ENCODE results near the gene TAT. TPM values are rescaled to one million over a fixed set of nuclear protein-coding genes. Genes with fewer than 3 reads are reported as not detected.

TAT gene
- total RNA-seq, 1 experiment from 2014 or later = 0.13 TPM

DNA sequence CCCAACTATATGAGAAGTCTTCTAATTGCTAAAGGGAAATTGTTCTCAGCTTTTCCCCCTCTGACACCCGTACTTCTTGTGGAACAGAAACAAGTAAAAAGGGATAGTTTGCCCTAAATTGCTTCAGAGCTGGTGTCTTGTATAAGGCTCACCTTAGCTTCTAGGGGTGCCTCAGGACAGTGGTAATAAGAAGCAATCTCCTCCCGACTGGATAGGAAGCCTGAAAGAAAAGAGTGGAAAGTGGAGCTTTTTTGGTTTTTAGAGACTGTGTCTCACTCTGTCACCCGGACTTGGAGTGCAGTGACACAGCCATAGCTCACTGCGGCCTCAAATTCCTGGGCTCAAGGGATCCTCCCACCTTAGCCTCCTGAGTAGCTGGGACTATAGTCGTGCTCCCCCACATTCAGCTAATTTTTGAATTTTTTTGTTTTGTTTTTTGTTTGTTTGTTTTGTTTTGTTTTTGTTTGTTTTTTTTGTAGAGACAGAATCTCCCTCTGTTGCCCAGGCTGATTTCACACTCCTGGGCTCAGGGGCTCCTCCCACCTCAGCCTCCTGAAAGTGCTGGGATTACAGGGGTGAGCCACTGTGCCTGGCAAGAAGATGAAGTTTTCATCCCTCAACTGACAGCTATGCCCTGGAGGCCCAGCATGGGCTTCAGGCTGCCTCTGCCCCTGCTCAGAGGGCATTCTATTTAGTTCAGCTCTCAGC is 3.4 kb downstream of the TAT start:
- Histone ChIP-seq H3K4me1 (replicated peaks; ENCODE audit: insufficient read depth) (no peaks in the 10 kb centered on the region), H3K4me2 (no peak overlapping the region), H3K9me2 (ENCODE audit: insufficient read depth) (no peaks in the 10 kb centered on the region), H3K27me3 (ENCODE audit: insufficient read depth, low read depth) (peaks cover 17% of the 10 kb centered on the region; the same call in 1 of the 2 replicates), H3K79me2 (ENCODE audit: low read depth) (no peaks in the 10 kb centered on the region), H3K4me3 (no peak overlapping the region), H3K9me3 (ENCODE audit: insufficient read depth, low read depth) (no peaks in the 10 kb centered on the region), H4K20me1 (ENCODE audit: insufficient read depth) (no peaks in the 10 kb centered on the region), H3F3A (ENCODE audit: insufficient read depth, low read depth) (no peaks in the 10 kb centered on the region), H3K27ac (no peak overlapping the region), H2AFZ (0 out of 2 replicates have a peak overlapping the region, but pooled peaks have one; percentile 52), H3K36me3 (ENCODE audit: low read depth) (no peaks in the 10 kb centered on the region)
- POLR2A ChIA-PET (ENCODE audit: unreplicated experiment) = interaction anchor here (0.7 kb wide), 1 partner anchor 9 kb away, joined by 3 read pairs; no protein-coding TSS in a partner anchor
- DNase-seq = no peak
- intact Hi-C loops (cut with micrococcal nuclease; ENCODE audit: unreplicated experiment) = no loop called here
- CTCF ChIA-PET = no interaction called here
- BruUV-seq (replicated peaks) = no TSS peak
- TF ChIP-seq, protein P1, sequence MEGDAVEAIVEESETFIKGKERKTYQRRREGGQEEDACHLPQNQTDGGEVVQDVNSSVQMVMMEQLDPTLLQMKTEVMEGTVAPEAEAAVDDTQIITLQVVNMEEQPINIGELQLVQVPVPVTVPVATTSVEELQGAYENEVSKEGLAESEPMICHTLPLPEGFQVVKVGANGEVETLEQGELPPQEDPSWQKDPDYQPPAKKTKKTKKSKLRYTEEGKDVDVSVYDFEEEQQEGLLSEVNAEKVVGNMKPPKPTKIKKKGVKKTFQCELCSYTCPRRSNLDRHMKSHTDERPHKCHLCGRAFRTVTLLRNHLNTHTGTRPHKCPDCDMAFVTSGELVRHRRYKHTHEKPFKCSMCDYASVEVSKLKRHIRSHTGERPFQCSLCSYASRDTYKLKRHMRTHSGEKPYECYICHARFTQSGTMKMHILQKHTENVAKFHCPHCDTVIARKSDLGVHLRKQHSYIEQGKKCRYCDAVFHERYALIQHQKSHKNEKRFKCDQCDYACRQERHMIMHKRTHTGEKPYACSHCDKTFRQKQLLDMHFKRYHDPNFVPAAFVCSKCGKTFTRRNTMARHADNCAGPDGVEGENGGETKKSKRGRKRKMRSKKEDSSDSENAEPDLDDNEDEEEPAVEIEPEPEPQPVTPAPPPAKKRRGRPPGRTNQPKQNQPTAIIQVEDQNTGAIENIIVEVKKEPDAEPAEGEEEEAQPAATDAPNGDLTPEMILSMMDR (conservative IDR thresholded peaks at IDR 0.05) = no peak
- TF ChIP-seq EZH2 (IDR thresholded peaks at IDR 0.05; ENCODE audit: low read depth) = no peak

DNA sequence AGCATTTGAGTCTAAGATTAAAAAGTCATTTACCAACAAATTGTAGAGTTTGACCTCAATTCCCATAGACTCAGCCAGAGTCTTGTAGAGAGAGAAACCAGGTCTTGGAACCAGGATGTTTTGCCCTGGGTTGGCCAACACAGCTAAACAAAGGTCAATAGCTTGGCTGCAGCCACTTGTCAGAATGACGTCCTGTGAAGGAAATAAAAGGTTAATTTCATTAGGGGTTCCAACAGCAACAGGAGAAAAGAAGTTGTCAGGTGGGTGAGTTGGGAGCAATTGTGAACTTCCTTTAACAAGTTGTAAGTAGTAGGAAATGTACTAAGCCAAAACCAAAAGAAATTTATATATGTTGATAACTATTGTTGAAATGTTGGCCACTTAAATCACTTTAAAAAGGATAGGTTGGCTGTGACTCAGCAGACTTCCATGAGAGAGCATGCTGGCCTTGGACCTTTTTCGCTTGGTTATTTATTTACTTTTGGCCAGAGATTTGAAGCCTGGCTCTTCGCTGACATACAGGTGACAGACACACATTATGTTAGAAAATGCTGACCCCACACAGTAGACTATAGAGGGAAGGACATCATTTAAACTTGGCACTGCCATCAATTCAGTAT is 4.3 kb downstream of the TAT start:
- Histone ChIP-seq H3K79me2 (ENCODE audit: low read depth) (no peaks in the 10 kb centered on the region), H3F3A (ENCODE audit: insufficient read depth, low read depth) (no peaks in the 10 kb centered on the region), H4K20me1 (ENCODE audit: insufficient read depth) (no peaks in the 10 kb centered on the region), H3K9me3 (ENCODE audit: insufficient read depth, low read depth) (no peaks in the 10 kb centered on the region), H3K9me2 (ENCODE audit: insufficient read depth) (no peaks in the 10 kb centered on the region), H2AFZ (no peak overlapping the region), H3K36me3 (ENCODE audit: low read depth) (no peaks in the 10 kb centered on the region), H3K4me3 (no peak overlapping the region), H3K4me1 (replicated peaks; ENCODE audit: insufficient read depth) (no peaks in the 10 kb centered on the region), H3K4me2 (no peak overlapping the region), H3K27ac (no peak overlapping the region), H3K27me3 (ENCODE audit: insufficient read depth, low read depth) (peaks cover 15% of the 10 kb centered on the region; the same call in 1 of the 2 replicates)
- CTCF ChIA-PET = interaction anchor here (0.6 kb wide), 1 partner anchor 284 kb away, joined by 3 read pairs; the partner anchor contains the start of gene CMTR2
- TF ChIP-seq, protein P1 (conservative IDR thresholded peaks at IDR 0.05) = no peak
- no peak for TF ChIP-seq EZH2 (IDR thresholded peaks at IDR 0.05; ENCODE audit: low read depth)
- intact Hi-C loops (cut with micrococcal nuclease; ENCODE audit: unreplicated experiment) = no loop called here
- POLR2A ChIA-PET (ENCODE audit: unreplicated experiment) = no interaction called here
- BruUV-seq (replicated peaks) = no TSS peak
- no peak for DNase-seq

DNA sequence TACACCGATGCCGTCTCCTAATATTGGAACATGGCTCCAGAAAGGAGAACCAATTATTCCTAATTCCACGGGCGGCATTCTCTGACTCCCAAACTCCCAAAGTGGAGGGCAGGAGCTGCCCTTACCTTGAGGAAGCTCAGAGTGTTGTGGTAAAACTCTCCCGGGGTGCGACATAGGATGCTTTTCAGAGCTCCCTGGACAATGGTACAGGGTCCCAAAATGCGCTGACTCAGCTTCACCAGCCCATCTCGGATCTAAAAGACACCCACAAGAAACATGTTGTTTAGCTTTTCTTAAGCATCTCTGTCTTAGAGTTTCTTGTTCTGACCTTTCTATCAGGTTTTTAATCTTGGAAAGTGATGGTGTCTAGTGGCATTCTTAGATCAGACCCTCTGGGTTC is 6.7 kb downstream of the TAT start:
- POLR2A ChIA-PET (ENCODE audit: unreplicated experiment) = no interaction called here

More for the DNA sequence above, 6.7 kb downstream of the TAT start:
- Histone ChIP-seq H3K27me3 (ENCODE audit: insufficient read depth, low read depth) (no peaks in the 10 kb centered on the region), H3K27ac (no peak overlapping the region), H4K20me1 (ENCODE audit: insufficient read depth) (no peaks in the 10 kb centered on the region), H3K36me3 (ENCODE audit: low read depth) (no peaks in the 10 kb centered on the region), H2AFZ (no peak overlapping the region), H3K4me1 (replicated peaks; ENCODE audit: insufficient read depth) (peaks cover 7% of the 10 kb centered on the region; the same call in 1 of the 2 replicates), H3K4me3 (no peak overlapping the region), H3F3A (ENCODE audit: insufficient read depth, low read depth) (peaks cover 10% of the 10 kb centered on the region; the same call in 1 of the 2 replicates), H3K9me2 (ENCODE audit: insufficient read depth) (no peaks in the 10 kb centered on the region), H3K4me2 (no peak overlapping the region), H3K79me2 (ENCODE audit: low read depth) (no peaks in the 10 kb centered on the region), H3K9me3 (ENCODE audit: insufficient read depth, low read depth) (no peaks in the 10 kb centered on the region)
- no peak for TF ChIP-seq EZH2 (IDR thresholded peaks at IDR 0.05; ENCODE audit: low read depth)
- TF ChIP-seq, protein P1 (conservative IDR thresholded peaks at IDR 0.05) = no peak
- no peak for DNase-seq
- no TSS peak for BruUV-seq (replicated peaks)
- CTCF ChIA-PET = no interaction called here
- intact Hi-C loops (cut with micrococcal nuclease; ENCODE audit: unreplicated experiment) = no loop called here

Measured in PC-9 (cell line).